H1 (cell line): ENCODE results near the gene NUDT9. TPM values are rescaled to one million over a fixed set of nuclear protein-coding genes. Genes with fewer than 3 reads are reported as not detected.

ENCODE experiments used
- ATF2 ChIP-seq: IDR thresholded peaks from 2 replicates; pipeline ENCODE4 v1.6.1; 2012; ENCODE audit warnings: low read length, inconsistent platforms
- NRF1 ChIP-seq: IDR thresholded peaks from 2 replicates; pipeline ENCODE4 v1.6.1; 2011; ENCODE audit warnings: mild to moderate bottlenecking, low read depth, low read length, improper control_type of control experiment
- RNF2 ChIP-seq: fragments of 200-900, 300-1000 bp; sonication (generic); IDR thresholded peaks from 2 replicates; pipeline ENCODE4 v1.7.1; 2016; ENCODE audit warnings: borderline replicate concordance, low read depth, mild to moderate bottlenecking, antibody characterized with exemption, low read length; ENCODE audit not compliant: poor library complexity, severe bottlenecking; ENCODE audit errors: missing control alignments
- polyA plus RNA-seq, 7 experiments: library from polyadenylated mRNA; depleted of rRNA in 3 of 7; stranded (reverse) in 5 of 7; unstranded in 2 of 7; fragments of >200 nt in 5 of 7; fragments of 200-250 nt in 2 of 7; gene quantifications; 1 replicate in 5 of 7; 2 replicates in 1 of 7; 4 replicates in 1 of 7; pipeline versions ENCODE4 v1.2.1 to v1.2.3, GENCODE V29; 2011 to 2013; ENCODE audit warnings: missing spikeins in 2 of 7, mixed read lengths in 2 of 7
- total RNA-seq: library from RNA; stranded (reverse); fragmentation: NEBNext Ultra II Directional; extraction: Animal tissue kit (Norgen Biotek cat#: 25700); gene quantifications from 2 replicates; pipeline ENCODE4 v1.2.1, GENCODE V29; 2021

Gene NUDT9
- total and polyA plus RNA-seq, 2 of the 8 experiments (the other 6 are each of a cell fraction or from before 2014, with no cell fraction given): 13.2 to 27.6 TPM

- TF ChIP-seq RNF2 (no peak), NRF1 (no peak), ATF2 (no peak)
Observed at GRCh38 chr4:87489678-87490077, 67.3 kb downstream of the NUDT9 start (continued).
